ENCODE results near the gene VAPB. TPM values are rescaled to one million over a fixed set of nuclear protein-coding genes. Genes with fewer than 3 reads are reported as not detected.

VAPB gene
- total RNA-seq, 3 donors from 2014 or later (not counting 1 experiment from before 2014, with no cell fraction given), result 20.3 to 23.1 (median 21.3) TPM

GRCh38 chr20:58395604-58396003, 6.6 kb downstream of the VAPB start:
- H3K9me3 Mint-ChIP-seq, result no peaks in the 10 kb centered on the region
- Histone ChIP-seq H3K4me1 (ENCODE audit: control insufficient read depth, insufficient read depth, low read length) (peaks cover 8% of the 10 kb centered on the region), H3K27ac (ENCODE audit: low read length) (no peak overlapping the region), H3K9me3 (ENCODE audit: control insufficient read depth, insufficient read depth, low read length) (no peaks in the 10 kb centered on the region), H3K4me3 (ENCODE audit: low read length) (no peak overlapping the region), H3K36me3 (ENCODE audit: control insufficient read depth, insufficient read depth, low read length) (no peaks in the 10 kb centered on the region), H3K27me3 (ENCODE audit: control insufficient read depth, insufficient read depth, low read length) (no peaks in the 10 kb centered on the region)
- H3K4me3 Mint-ChIP-seq, result no peak overlapping the region
- no peak for DNase-seq
- 91% methylated on average over 3 of the region's 3 CpGs for WGBS (ENCODE audit: insufficient coverage)
- no peak for TF ChIP-seq CTCF (IDR thresholded peaks at IDR 0.05)
- H3K27ac Mint-ChIP-seq, result no peak overlapping the region
- no peak for ATAC-seq
- intact Hi-C loops (cut with micrococcal nuclease), result no loop called here
- no peaks in the 10 kb centered on the region for H3K36me3 Mint-ChIP-seq
- H3K4me1 Mint-ChIP-seq, result peaks cover 60 to 67% of the 10 kb centered on the region in 2 donors
- no peaks in the 10 kb centered on the region for H3K27me3 Mint-ChIP-seq (ENCODE audit: low read depth in 2 of 2)

GRCh38 chr20:58397429-58397828, 8.4 kb downstream of the VAPB start:
- H3K27ac ChIP-seq (ENCODE audit: low read length), result no peak overlapping the region
- H3K4me3 ChIP-seq (ENCODE audit: low read length), result no peak overlapping the region
- H3K9me3 ChIP-seq (ENCODE audit: control insufficient read depth, insufficient read depth, low read length), result no peaks in the 10 kb centered on the region
- H3K27me3 Mint-ChIP-seq (ENCODE audit: low read depth in 2 of 2), result no peaks in the 10 kb centered on the region
- WGBS (ENCODE audit: insufficient coverage), result 93% methylated on average over 6 of the region's 6 CpGs
- H3K4me1 ChIP-seq (ENCODE audit: control insufficient read depth, insufficient read depth, low read length), result peaks cover 12% of the 10 kb centered on the region
- intact Hi-C loops (cut with micrococcal nuclease), result no loop called here
- no peak for DNase-seq
- H3K36me3 ChIP-seq (ENCODE audit: control insufficient read depth, insufficient read depth, low read length), result peaks cover 1% of the 10 kb centered on the region
- no peak overlapping the region for H3K27ac Mint-ChIP-seq
- no peak for TF ChIP-seq CTCF (IDR thresholded peaks at IDR 0.05)
- H3K4me3 Mint-ChIP-seq, result no peak overlapping the region
- H3K4me1 Mint-ChIP-seq, result peaks cover 43 to 52% of the 10 kb centered on the region in 2 donors
- no peaks in the 10 kb centered on the region for H3K9me3 Mint-ChIP-seq
- no peaks in the 10 kb centered on the region for H3K27me3 ChIP-seq (ENCODE audit: control insufficient read depth, insufficient read depth, low read length)
- no peak for ATAC-seq
- H3K36me3 Mint-ChIP-seq, result no peaks in the 10 kb centered on the region

- Mint-ChIP-seq H3K27me3 (ENCODE audit: low read depth in 2 of 2) (no peaks in the 10 kb centered on the region), H3K4me3 (no peak overlapping the region), H3K4me1 (peaks cover 35 to 46% of the 10 kb centered on the region in 2 donors), H3K36me3 (no peaks in the 10 kb centered on the region), H3K9me3 (no peaks in the 10 kb centered on the region), H3K27ac (peak overlapping the region in 1 of 2 donors; percentile 2)
- Histone ChIP-seq H3K27me3 (ENCODE audit: control insufficient read depth, insufficient read depth, low read length) (no peaks in the 10 kb centered on the region), H3K36me3 (ENCODE audit: control insufficient read depth, insufficient read depth, low read length) (peaks cover 1% of the 10 kb centered on the region), H3K4me3 (ENCODE audit: low read length) (no peak overlapping the region), H3K27ac (ENCODE audit: low read length) (no peak overlapping the region), H3K4me1 (ENCODE audit: control insufficient read depth, insufficient read depth, low read length) (peaks cover 12% of the 10 kb centered on the region), H3K9me3 (ENCODE audit: control insufficient read depth, insufficient read depth, low read length) (no peaks in the 10 kb centered on the region)
- DNase-seq (no peak), ATAC-seq (no peak)
- 75% methylated on average over 5 of the region's 5 CpGs for WGBS (ENCODE audit: insufficient coverage)
- intact Hi-C loops (cut with micrococcal nuclease), result no loop called here
- TF ChIP-seq CTCF (IDR thresholded peaks at IDR 0.05), result no peak
Measured at GRCh38 chr20:58398254-58398653, 9.2 kb downstream of the VAPB start.

GRCh38 chr20:58399926-58400325, 10.9 kb downstream of the VAPB start:
- peaks cover 12% of the 10 kb centered on the region for H3K4me1 ChIP-seq (ENCODE audit: control insufficient read depth, insufficient read depth, low read length)
- H3K27ac ChIP-seq (ENCODE audit: low read length), result no peak overlapping the region
- H3K4me1 Mint-ChIP-seq, result peaks cover 19 to 36% of the 10 kb centered on the region in 2 donors
- H3K36me3 ChIP-seq (ENCODE audit: control insufficient read depth, insufficient read depth, low read length), result peaks cover 1% of the 10 kb centered on the region
- no peaks in the 10 kb centered on the region for H3K9me3 Mint-ChIP-seq
- TF ChIP-seq CTCF (IDR thresholded peaks at IDR 0.05), result no peak
- WGBS (ENCODE audit: insufficient coverage), result 90% methylated on average over 6 of the region's 6 CpGs
- DNase-seq (no peak), ATAC-seq (no peak)
- H3K27me3 Mint-ChIP-seq (ENCODE audit: low read depth in 2 of 2), result no peaks in the 10 kb centered on the region
- no peak overlapping the region for H3K4me3 ChIP-seq (ENCODE audit: low read length)
- H3K27ac Mint-ChIP-seq, result no peak overlapping the region
- intact Hi-C loops (cut with micrococcal nuclease), result no loop called here
- no peaks in the 10 kb centered on the region for H3K9me3 ChIP-seq (ENCODE audit: control insufficient read depth, insufficient read depth, low read length)
- H3K27me3 ChIP-seq (ENCODE audit: control insufficient read depth, insufficient read depth, low read length), result no peaks in the 10 kb centered on the region
- H3K36me3 Mint-ChIP-seq, result no peaks in the 10 kb centered on the region
- H3K4me3 Mint-ChIP-seq, result no peak overlapping the region

Data from natural killer cell (primary cell).